Measurements from ENCODE around the gene TMEM91. TPM values are rescaled to one million over a fixed set of nuclear protein-coding genes. Genes with fewer than 3 reads are reported as not detected.

The TMEM91 gene
- total RNA-seq, 1 donor from 2014 or later = 7.6 TPM

GRCh38 chr19:41330481-41330880, 45.9 kb upstream of the TMEM91 start:
- Histone ChIP-seq H3K4me3 (ENCODE audit: low read depth, low read length) (no peak overlapping the region), H3K27me3 (ENCODE audit: control insufficient read depth, insufficient read depth, low read length) (no peaks in the 10 kb centered on the region), H3K36me3 (ENCODE audit: control insufficient read depth, insufficient read depth, low read length) (peaks cover 14% of the 10 kb centered on the region)
- no peak for FAIRE-seq
- no peak for TF ChIP-seq CTCF (IDR thresholded peaks at IDR 0.05; ENCODE audit: insufficient read depth, low read length, severe bottlenecking)
- DNase-seq (ENCODE audit: low read depth) = no peak

- H3K27me3 ChIP-seq (ENCODE audit: control insufficient read depth, insufficient read depth, low read length) = no peaks in the 10 kb centered on the region
- no peak for FAIRE-seq
- DNase-seq (ENCODE audit: low read depth) = no peak
- H3K36me3 ChIP-seq (ENCODE audit: control insufficient read depth, insufficient read depth, low read length) = peaks cover 15% of the 10 kb centered on the region
- H3K4me3 ChIP-seq (ENCODE audit: low read depth, low read length) = no peak overlapping the region
- TF ChIP-seq CTCF (IDR thresholded peaks at IDR 0.05; ENCODE audit: insufficient read depth, low read length, severe bottlenecking) = no peak
Observed at GRCh38 chr19:41330946-41331678, 45.2 kb upstream of the TMEM91 start.

GRCh38 chr19:41332000-41332399, 44.3 kb upstream of the TMEM91 start:
- Histone ChIP-seq H3K27me3 (ENCODE audit: control insufficient read depth, insufficient read depth, low read length) (no peaks in the 10 kb centered on the region), H3K4me3 (ENCODE audit: low read depth, low read length) (no peak overlapping the region), H3K36me3 (ENCODE audit: control insufficient read depth, insufficient read depth, low read length) (peaks cover 15% of the 10 kb centered on the region)
- FAIRE-seq (no peak), DNase-seq (ENCODE audit: low read depth) (no peak)
- no peak for TF ChIP-seq CTCF (IDR thresholded peaks at IDR 0.05; ENCODE audit: insufficient read depth, low read length, severe bottlenecking)

- Histone ChIP-seq H3K4me3 (ENCODE audit: low read depth, low read length) (no peak overlapping the region), H3K36me3 (ENCODE audit: control insufficient read depth, insufficient read depth, low read length) (peaks cover 15% of the 10 kb centered on the region), H3K27me3 (ENCODE audit: control insufficient read depth, insufficient read depth, low read length) (no peaks in the 10 kb centered on the region)
- FAIRE-seq = no peak
- DNase-seq (ENCODE audit: low read depth) = no peak
- TF ChIP-seq CTCF (IDR thresholded peaks at IDR 0.05; ENCODE audit: insufficient read depth, low read length, severe bottlenecking) = no peak
Observed at GRCh38 chr19:41332468-41332867, 43.9 kb upstream of the TMEM91 start.

GRCh38 chr19:41334793-41335192, 41.5 kb upstream of the TMEM91 start:
- Histone ChIP-seq H3K27me3 (ENCODE audit: control insufficient read depth, insufficient read depth, low read length) (no peaks in the 10 kb centered on the region), H3K4me3 (ENCODE audit: low read depth, low read length) (no peak overlapping the region), H3K36me3 (ENCODE audit: control insufficient read depth, insufficient read depth, low read length) (peaks cover 15% of the 10 kb centered on the region)
- FAIRE-seq (no peak), DNase-seq (ENCODE audit: low read depth) (no peak)
- TF ChIP-seq CTCF (IDR thresholded peaks at IDR 0.05; ENCODE audit: insufficient read depth, low read length, severe bottlenecking) = no peak

GRCh38 chr19:41335467-41335866, 40.9 kb upstream of the TMEM91 start:
- Histone ChIP-seq H3K27me3 (ENCODE audit: control insufficient read depth, insufficient read depth, low read length) (no peaks in the 10 kb centered on the region), H3K4me3 (ENCODE audit: low read depth, low read length) (no peak overlapping the region), H3K36me3 (ENCODE audit: control insufficient read depth, insufficient read depth, low read length) (peaks cover 15% of the 10 kb centered on the region)
- no peak for DNase-seq (ENCODE audit: low read depth)
- no peak for TF ChIP-seq CTCF (IDR thresholded peaks at IDR 0.05; ENCODE audit: insufficient read depth, low read length, severe bottlenecking)
- no peak for FAIRE-seq

Measured in bronchial epithelial cell (primary cell).